BJ (cell line): ENCODE results near the gene MTURN. TPM values are rescaled to one million over a fixed set of nuclear protein-coding genes. Genes with fewer than 3 reads are reported as not detected.

Experiments used
- CTCF ChIA-PET: fragments of 350-600 bp; formaldehyde crosslinking; extraction: SDS; loops from one replicate; lab custom pipeline; 2021; ENCODE audit warnings: antibody characterized with exemption, inconsistent platforms; lab: Yijun Ruan, JAX
- POLR2A ChIA-PET: fragments of 300-600 bp; sonication (Branson Sonifier 250); formaldehyde crosslinking; extraction: SDS; loops from one replicate; lab custom pipeline; 2021; ENCODE audit warnings: antibody characterized with exemption; lab: Charles Lee
- DNase-seq: peaks from one replicate; pipeline ENCODE4 v3.0.0-alpha.2; 2011; ENCODE audit warnings: low read depth
- H3K27me3 ChIP-seq: 2 replicates; pipeline ENCODE4 v1.6.0; 2011; ENCODE audit warnings: low read length; ENCODE audit not compliant: control insufficient read depth, insufficient read depth
- H3K36me3 ChIP-seq: 2 replicates; pipeline ENCODE4 v1.5.1; 2011; ENCODE audit warnings: low read length; ENCODE audit not compliant: control insufficient read depth, insufficient read depth
- H3K4me3 ChIP-seq: 2 replicates; pipeline ENCODE4 v1.5.1; 2011; ENCODE audit warnings: low read depth, mild to moderate bottlenecking, control low read depth, low read length
- polyA plus RNA-seq: library from polyadenylated mRNA; depleted of rRNA; stranded (reverse); fragments of >200 nt; gene quantifications from 2 replicates; pipeline ENCODE4 v1.2.3, GENCODE V29; 2011
- TF ChIP-seq, protein P1 (sequence below): IDR thresholded peaks from 2 replicates; pipeline ENCODE4 v1.5.1; 2011; ENCODE audit warnings: low read depth, mild to moderate bottlenecking, control low read depth, inconsistent platforms, low read length, moderate library complexity; ENCODE audit not compliant: insufficient read depth

Gene MTURN
- polyA plus RNA-seq, 1 experiment, result 7.0 TPM

DNA sequence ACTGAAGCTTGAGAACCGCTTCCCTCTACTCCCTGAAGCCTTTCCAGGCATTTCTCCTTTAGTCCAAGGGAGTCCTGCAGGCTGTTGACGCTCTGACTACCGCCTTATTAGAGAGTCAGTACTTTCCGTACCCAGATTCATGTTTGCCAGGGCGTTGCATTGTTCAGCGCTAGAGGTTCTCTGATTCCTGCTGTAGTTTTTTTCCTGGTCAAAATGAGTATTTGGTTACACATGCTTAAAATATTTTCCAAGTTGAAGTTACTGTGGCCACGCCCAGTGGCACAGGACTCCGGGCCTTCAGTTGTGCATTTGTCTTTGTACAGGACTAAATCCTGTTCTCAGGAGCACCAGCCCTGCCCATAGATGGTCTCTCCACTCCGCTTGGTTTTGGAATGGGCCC lies 7.9 kb downstream of the MTURN start:
- POLR2A ChIA-PET, result no interaction called here

DNA sequence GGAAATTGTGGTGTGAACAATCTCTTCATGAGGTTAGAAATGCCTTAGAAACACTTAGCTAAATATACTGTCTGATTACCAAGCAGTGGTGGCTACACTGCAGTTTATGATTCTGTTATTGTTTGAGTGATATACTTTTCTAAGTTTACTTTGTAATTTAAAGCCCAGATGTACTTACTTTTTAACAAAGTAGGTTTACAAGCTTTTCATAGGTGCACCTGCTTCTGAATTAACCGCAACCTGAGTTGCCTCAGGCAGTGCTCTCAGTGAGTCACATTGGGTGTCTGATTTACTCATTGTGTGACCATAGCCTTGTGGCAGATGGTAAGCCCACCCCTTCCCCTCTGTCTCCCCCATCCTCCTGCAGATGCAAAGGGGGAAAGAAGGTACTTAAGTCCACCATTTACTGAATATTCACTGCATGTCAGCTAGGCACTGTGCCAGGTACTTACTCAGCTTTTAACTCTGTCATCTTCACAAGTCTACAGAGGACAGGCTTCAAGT lies 9.0 kb downstream of the MTURN start:
- POLR2A ChIA-PET, result no interaction called here
- no peak overlapping the region for H3K4me3 ChIP-seq
- DNase-seq, result no peak
- CTCF ChIA-PET, result interaction anchor here (1.3 kb wide), 1 partner anchor 8 kb away, joined by 3 read pairs; no protein-coding TSS in a partner anchor
- no peaks in the 10 kb centered on the region for H3K36me3 ChIP-seq
- no peaks in the 10 kb centered on the region for H3K27me3 ChIP-seq
- TF ChIP-seq, protein P1, sequence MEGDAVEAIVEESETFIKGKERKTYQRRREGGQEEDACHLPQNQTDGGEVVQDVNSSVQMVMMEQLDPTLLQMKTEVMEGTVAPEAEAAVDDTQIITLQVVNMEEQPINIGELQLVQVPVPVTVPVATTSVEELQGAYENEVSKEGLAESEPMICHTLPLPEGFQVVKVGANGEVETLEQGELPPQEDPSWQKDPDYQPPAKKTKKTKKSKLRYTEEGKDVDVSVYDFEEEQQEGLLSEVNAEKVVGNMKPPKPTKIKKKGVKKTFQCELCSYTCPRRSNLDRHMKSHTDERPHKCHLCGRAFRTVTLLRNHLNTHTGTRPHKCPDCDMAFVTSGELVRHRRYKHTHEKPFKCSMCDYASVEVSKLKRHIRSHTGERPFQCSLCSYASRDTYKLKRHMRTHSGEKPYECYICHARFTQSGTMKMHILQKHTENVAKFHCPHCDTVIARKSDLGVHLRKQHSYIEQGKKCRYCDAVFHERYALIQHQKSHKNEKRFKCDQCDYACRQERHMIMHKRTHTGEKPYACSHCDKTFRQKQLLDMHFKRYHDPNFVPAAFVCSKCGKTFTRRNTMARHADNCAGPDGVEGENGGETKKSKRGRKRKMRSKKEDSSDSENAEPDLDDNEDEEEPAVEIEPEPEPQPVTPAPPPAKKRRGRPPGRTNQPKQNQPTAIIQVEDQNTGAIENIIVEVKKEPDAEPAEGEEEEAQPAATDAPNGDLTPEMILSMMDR, result no peak

More for the DNA sequence above, 7.9 kb downstream of the MTURN start:
- TF ChIP-seq, protein P1, result no peak
- DNase-seq, result no peak
- Histone ChIP-seq H3K27me3 (no peaks in the 10 kb centered on the region), H3K36me3 (no peaks in the 10 kb centered on the region), H3K4me3 (no peak overlapping the region)
- CTCF ChIA-PET, result interaction anchor here (1.9 kb wide), 1 partner anchor 264 kb away, joined by 5 read pairs; no protein-coding TSS in a partner anchor

DNA sequence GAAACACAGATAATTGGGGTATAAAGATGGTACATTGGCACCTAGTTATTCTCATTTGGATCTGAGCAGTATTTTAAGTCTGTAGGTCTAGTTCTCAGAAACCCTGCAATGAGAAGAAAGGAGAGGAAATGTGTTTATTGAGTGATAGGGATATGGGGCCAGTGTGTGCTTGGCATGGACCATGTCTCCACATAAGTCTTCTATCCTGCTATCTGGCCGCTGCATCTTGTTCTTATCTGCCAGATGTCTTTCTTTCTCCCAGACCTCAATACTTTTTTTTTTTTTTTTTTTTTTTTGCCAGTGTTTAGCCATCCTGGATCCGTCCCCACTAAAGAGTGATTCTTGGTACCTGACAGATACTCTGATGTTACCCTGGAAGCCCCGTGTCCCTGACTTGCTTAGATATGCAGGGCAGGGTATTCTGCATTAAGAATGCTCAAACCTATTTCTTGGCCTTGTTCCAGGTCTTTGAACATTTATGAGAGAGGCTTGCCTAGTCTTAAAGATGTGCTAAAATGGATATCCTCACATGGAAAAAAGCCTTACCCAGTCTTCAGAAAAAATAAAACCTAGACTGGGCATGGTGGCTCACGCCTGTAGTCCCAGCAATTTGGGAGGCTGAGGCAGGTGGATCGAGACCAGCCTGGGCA lies 10.0 kb downstream of the MTURN start:
- Histone ChIP-seq H3K27me3 (no peaks in the 10 kb centered on the region), H3K4me3 (no peak overlapping the region), H3K36me3 (peaks cover under 1% of the 10 kb centered on the region; the same call in 1 of the 2 replicates)
- ChIA-PET CTCF (interaction anchor here (1.3 kb wide), 1 partner anchor 9 kb away, joined by 3 read pairs; no protein-coding TSS in a partner anchor), POLR2A (no interaction called here)
- TF ChIP-seq, protein P1, result no peak
- DNase-seq, result no peak

DNA sequence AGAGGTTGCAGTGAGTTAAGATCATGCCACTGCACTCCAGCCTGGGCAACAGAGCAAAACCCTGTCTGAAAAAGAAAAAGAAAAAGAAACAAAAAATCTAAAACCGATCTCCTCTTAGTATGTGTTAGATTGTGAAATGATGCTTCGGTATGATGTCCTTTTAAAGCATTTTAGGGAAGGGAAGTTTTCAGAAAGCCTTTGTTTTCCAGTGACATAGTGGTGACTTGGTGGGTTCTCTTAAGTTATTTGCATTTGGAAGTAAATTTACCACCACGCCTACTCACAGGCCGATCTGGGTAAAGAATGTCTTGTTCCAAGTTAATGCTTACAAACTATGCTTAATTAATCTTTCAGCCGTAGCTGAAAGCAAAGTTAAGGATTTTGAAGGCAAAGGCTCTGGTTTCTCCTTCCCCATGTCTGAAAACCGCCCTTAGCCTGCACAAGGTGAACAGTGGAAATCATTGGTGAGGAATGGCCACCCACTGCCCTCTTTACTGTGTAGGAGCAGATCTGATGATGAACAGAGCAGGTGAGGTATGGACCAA lies 10.7 kb downstream of the MTURN start:
- TF ChIP-seq, protein P1, result no peak
- peaks cover 1% of the 10 kb centered on the region; the same call in 1 of the 2 replicates for H3K36me3 ChIP-seq
- no peaks in the 10 kb centered on the region for H3K27me3 ChIP-seq
- ChIA-PET CTCF (interaction anchor here (0.9 kb wide), 1 partner anchor 128 kb away, joined by 3 read pairs; no protein-coding TSS in a partner anchor), POLR2A (no interaction called here)
- DNase-seq, result no peak
- no peak overlapping the region for H3K4me3 ChIP-seq

DNA sequence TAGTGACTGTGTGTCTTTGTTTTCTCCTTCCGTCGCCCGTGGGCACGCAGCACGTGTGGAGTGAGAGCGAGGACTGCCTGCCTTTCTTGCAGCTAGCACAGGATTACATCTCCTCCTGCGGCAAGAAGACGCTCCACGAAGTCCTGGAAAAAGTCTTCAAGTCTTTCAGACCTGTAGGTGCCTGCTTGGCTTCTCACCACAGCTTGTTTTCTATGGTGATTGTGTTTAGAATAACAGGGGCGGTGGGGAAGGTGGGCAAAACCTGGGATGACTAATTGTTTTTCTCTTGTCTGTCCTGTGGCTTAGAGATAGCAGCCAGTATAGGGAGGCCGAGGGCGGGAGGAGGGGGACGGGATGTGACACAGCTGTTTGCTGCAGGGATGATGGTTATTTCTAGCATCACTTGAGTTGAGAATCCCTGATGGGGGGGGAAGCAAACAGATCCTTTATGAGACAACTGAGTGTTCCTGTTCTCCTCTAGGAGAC lies 11.4 kb downstream of the MTURN start:
- Histone ChIP-seq H3K4me3 (no peak overlapping the region), H3K27me3 (no peaks in the 10 kb centered on the region), H3K36me3 (peaks cover 1% of the 10 kb centered on the region; the same call in 1 of the 2 replicates)
- ChIA-PET POLR2A (no interaction called here), CTCF (interaction anchor here (0.9 kb wide), 1 partner anchor 127 kb away, joined by 3 read pairs; no protein-coding TSS in a partner anchor)
- no peak for DNase-seq
- TF ChIP-seq, protein P1, result no peak
